Endothelial cell of umbilical vein (primary cell): ENCODE data around the gene SLC25A43.

Experiments
- CTCF ChIP-seq, 2 donors: IDR thresholded peaks; 1 replicate in 1 of 2; 2 replicates in 1 of 2; pipeline ENCODE4 v1.5.1; 2011; ENCODE audit warnings: low read length in 2 of 2, mild to moderate bottlenecking in 2 of 2, moderate library complexity in 2 of 2, control low read depth in 1 of 2, inconsistent platforms in 1 of 2, low read depth in 1 of 2; ENCODE audit not compliant: insufficient read depth in 1 of 2; ENCODE audit errors: extremely low read depth in 1 of 2
- POLR2A ChIP-seq: IDR thresholded peaks from 2 replicates; pipeline ENCODE4 v1.6.1; 2012; ENCODE audit warnings: low read depth, mild to moderate bottlenecking, control low read depth, low read length

GRCh38 chrX:119489212-119490074, 90.3 kb downstream of the SLC25A43 start:
- TF ChIP-seq POLR2A (no peak), CTCF (IDR thresholded peaks at IDR 0.05; ENCODE audit: extremely low read depth in 1 of 2, insufficient read depth in 1 of 2, low read depth in 1 of 2, low read length in 2 of 2) (no peak)
